GM19397 (cell line): ENCODE measurements around the gene COPS7B.
"Not testable (repeated sequence)": the region's sequence is repeated elsewhere in the genome, so short reads cannot be mapped to it uniquely, and the experiment has no call there.

ENCODE experiments used
- ATAC-seq: cut with Tn5 transposase; IDR thresholded peaks from one replicate; pipeline ENCODE4 v1.9.1; 2021; ENCODE audit warnings: mild to moderate bottlenecking, moderate library complexity; ENCODE audit not compliant: unreplicated experiment

COPS7B gene

GRCh38 chr2:231786177-231786916 lies at the start of gene COPS7B:
Gene COPS7B (plus strand): TSS chr2:231786445. CDS start chr2:231788571, 2,126 bp downstream.
- peak; percentile 73 for ATAC-seq

GRCh38 chr2:231737761-231738160 lies 48.5 kb upstream of the COPS7B start:
- ATAC-seq = no peak

- no peak for ATAC-seq
Measured at GRCh38 chr2:231743376-231744116, 42.7 kb upstream of the COPS7B start.

- ATAC-seq = no peak
Measured at GRCh38 chr2:231745303-231746038, 40.8 kb upstream of the COPS7B start.

GRCh38 chr2:231748153-231748896 lies 37.9 kb upstream of the COPS7B start:
- ATAC-seq = not testable (repeated sequence)

- not testable (repeated sequence) for ATAC-seq
Measured at GRCh38 chr2:231749016-231749415, 37.2 kb upstream of the COPS7B start.

- ATAC-seq = no peak
Measured at GRCh38 chr2:231751042-231751815, 35.0 kb upstream of the COPS7B start.

GRCh38 chr2:231752061-231752460 lies 34.2 kb upstream of the COPS7B start:
- ATAC-seq = no peak

- ATAC-seq = no peak
Measured at GRCh38 chr2:231761735-231762134, 24.5 kb upstream of the COPS7B start.

GRCh38 chr2:231764124-231764523 lies 22.1 kb upstream of the COPS7B start:
- no peak for ATAC-seq

- no peak for ATAC-seq
Measured at GRCh38 chr2:231764760-231765159, 21.5 kb upstream of the COPS7B start.

- no peak for ATAC-seq
Measured at GRCh38 chr2:231765496-231765929, 20.7 kb upstream of the COPS7B start.

GRCh38 chr2:231769170-231770136 lies 16.8 kb upstream of the COPS7B start:
- no peak for ATAC-seq

- peak; percentile 7 for ATAC-seq
Measured at GRCh38 chr2:231780123-231780908, 5.9 kb upstream of the COPS7B start.

- ATAC-seq = peak; percentile 91
Measured at GRCh38 chr2:231780909-231781797, 5.1 kb upstream of the COPS7B start, which contains the start of gene PDE6D. Gene PDE6D (minus strand): TSS chr2:231781282. CDS start chr2:231781114, 168 bp downstream.

GRCh38 chr2:231781798-231782726 lies 4.2 kb upstream of the COPS7B start:
- ATAC-seq = no peak
